Spleen (tissue), 7 donors: ENCODE measurements around the gene RIMBP3C.

Source experiments
- CTCF ChIP-seq, 11 experiments: fragments of 200-600 bp in 7 of 11; fragments of 450-650 bp in 4 of 11; sonication (generic) in 4 of 11; IDR thresholded peaks in 8 of 11; conservative IDR thresholded peaks in 3 of 11; 1 replicate in 7 of 11; 2 replicates in 4 of 11; pipeline versions ENCODE4 v1.4.0 to v1.8.0; 2016 to 2021; ENCODE audit warnings: antibody characterized with exemption in 11 of 11, inconsistent platforms in 4 of 11, mild to moderate bottlenecking in 1 of 11
- POLR2AphosphoS5 ChIP-seq, 3 donors: sonication (generic); formaldehyde crosslinking; IDR thresholded peaks; one replicate each; pipeline ENCODE4 v1.5.1; 2017; ENCODE audit warnings: antibody characterized with exemption in 3 of 3
- donor health status: DM: no; HTN: no; CAD: no; lungs with moderate emphysema.
- donor health status: DM: no; HTN: no; CAD: no.
- donor health status: DM: no; HTN: no; CAD: no.

- TF ChIP-seq CTCF (IDR thresholded peaks at IDR 0.05 in 8 of 11, conservative IDR thresholded peaks at IDR 0.05 in 3 of 11) (no peak), POLR2AphosphoS5 (IDR thresholded peaks at IDR 0.05) (no peak)
Observed at GRCh38 chr22:21590809-21591641, 39.8 kb upstream of the RIMBP3C start.
